AG20443 (cell line): ENCODE data around the gene RUSF1.

Source experiments
- DNase-seq: peaks from one replicate; pipeline ENCODE4 v3.0.0; 2012; ENCODE audit warnings: low spot score, mixed read lengths

The RUSF1 gene

DNA sequence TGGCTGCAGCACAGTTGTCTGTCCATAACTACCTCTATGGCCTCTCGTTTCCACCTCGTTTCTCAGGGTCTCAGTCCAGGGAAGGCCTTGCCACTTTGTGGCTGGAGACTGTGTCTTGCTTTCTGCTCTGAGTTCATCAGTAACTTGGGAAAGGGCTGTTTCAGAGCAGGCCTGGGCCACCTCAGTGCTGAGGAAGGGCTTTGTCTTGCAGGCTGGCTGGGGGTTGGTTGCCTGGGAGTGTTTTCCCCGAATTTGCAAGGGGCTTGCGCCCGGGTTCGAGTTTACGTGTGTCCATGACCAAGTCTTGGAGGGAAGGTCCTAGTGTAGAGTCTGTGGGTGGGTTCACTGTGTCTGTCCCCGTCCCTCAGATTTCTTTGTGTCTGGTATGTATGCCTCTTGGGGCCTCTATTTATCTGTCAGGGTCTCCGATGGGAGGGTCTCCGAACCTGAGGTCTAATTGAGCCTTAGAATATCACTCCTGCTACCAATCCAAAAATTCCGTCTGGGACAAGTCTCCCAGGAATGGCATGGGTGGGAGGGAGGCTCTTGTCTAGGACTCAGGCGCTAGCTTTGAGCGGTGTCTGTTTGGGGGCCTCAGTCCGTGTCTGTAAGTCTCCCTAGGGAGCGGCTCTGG, 36.8 kb downstream of the RUSF1 start:
- no peak for DNase-seq

DNA sequence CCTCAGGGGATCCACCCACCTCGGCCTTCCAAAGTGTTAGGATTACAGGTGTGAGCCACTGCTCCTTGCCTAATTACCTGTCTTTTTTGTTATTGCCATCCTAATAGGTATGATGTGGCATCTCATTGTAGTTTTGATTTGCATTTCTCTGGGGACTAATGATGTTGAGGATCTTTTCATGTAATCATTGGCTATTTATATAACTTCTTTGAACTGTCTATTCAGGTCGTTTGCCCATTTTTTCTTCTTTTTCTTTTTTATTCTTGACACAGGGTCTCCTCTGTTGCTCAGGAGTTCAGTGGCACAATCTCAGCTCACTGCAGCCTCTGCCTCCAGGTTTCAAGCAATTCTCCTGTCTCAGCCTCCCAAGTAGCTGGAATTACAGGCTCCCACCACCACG, 37.6 kb downstream of the RUSF1 start:
- DNase-seq: no peak

DNA sequence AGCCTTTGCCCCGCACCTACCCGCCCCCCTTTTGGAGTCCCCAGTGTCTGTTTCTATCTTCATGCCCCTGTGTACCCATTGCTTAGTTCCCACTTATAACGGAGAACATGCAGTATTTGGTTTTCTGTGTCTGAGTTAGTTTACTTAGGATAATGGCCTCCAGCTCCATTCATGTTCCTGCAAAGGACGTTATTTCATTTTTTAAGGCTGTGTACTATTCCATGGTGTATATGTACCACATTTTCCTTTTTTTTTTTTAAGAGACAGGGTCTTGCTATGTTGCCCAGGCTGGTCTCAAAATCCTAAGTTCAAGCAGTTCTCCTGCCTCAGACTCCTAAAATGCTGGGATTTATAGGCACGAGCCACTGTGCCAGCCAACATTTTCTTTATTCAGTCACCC, 40.3 kb downstream of the RUSF1 start:
- DNase-seq: no peak

DNA sequence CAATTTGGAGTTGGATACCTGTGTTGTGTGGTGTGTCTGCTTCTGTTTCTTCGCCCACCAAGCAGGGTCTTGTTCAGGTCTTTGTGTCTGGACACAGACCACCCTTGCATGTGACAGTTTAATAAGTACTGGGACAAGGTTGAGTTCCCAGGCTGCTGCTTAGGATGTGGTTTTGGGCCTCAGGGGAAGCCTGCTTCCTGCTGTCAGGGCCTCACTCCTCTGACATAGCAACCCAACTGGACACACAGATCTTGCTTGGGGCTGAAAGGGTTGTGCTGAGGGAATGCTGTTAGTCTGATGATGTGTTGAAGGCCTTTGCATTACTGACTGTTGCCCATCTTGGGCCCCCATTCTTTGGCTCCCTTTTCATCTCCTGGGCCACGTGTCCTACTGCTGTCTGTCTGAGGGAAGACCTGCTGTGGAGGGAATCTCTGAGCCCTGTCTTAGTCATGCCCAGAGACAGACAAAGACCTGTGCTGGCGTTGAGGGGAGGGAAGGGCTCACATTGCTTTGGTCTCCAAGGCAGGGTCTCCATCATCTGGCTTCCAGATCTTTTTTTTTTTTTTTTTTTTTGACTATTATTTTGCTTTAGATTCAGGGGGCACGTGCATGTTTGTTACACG, 40.9 kb downstream of the RUSF1 start:
- DNase-seq: no peak

DNA sequence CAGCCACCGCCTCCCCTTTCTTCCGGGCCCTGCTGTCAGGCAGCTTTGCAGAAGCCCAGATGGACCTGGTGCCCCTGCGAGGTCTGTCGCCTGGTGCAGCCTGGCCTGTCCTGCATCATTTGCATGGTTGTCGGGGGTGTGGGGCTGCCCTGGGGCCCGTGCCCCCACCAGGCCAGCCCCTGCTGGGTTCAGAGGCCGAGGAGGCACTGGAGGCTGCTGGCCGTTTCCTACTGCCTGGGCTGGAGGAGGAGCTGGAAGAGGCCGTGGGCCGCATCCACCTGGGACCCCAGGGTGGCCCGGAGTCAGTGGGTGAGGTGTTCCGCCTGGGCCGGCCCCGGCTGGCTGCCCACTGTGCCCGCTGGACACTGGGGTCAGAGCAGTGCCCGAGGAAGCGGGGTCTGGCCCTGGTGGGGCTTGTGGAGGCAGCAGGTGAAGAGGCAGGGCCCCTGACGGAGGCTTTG, 41.8 kb downstream of the RUSF1 start:
- no peak for DNase-seq

DNA sequence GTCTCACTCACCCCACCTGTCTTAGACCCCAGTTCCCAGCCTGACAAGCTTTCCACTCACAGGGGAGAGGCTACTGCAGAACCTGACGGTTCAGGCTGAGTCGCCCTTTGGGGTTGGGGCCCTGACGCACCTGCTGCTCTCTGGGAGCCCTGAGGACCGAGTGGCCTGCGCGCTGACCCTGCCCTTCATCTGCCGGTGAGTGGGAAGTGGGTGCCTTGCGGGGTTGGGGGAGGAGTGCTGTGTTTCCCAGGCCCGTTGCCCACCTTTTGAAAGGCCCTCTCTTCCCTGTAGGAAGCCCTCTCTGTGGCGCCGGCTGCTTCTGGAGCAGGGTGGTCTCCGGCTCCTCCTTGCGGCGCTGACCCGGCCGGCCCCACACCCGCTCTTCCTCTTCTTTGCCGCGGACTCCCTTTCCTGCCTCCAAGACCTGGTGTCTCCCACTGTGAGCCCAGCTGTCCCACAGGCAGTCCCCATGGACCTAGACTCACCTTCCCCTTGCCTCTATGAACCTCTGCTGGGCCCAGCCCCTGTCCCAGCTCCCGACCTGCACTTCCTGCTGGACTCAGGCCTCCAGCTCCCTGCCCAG, 42.3 kb downstream of the RUSF1 start:
- DNase-seq: no peak

DNA sequence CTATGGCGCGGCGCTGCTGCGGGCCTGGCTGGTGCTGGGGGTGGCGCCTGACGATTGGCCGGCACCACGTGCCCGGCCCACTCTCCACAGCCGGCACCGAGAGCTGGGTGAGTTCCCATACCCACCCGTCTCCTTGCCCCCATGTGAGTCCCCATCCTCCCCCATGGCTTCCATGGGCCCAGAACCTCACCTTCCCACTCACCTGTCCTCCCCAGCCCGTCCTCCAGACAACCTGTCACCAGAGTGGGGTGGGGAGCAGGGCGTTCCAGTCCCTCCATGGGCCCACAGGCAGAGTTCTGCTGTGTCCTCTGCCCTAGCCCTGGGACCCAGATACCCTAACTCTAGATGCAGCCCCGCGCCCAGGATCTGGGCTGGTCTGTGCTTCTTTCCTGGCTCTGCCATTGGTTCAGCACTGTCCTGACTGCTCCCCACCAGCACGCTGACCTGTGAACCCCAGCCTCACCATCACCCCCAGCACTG, 43.4 kb downstream of the RUSF1 start:
- DNase-seq: no peak

DNA sequence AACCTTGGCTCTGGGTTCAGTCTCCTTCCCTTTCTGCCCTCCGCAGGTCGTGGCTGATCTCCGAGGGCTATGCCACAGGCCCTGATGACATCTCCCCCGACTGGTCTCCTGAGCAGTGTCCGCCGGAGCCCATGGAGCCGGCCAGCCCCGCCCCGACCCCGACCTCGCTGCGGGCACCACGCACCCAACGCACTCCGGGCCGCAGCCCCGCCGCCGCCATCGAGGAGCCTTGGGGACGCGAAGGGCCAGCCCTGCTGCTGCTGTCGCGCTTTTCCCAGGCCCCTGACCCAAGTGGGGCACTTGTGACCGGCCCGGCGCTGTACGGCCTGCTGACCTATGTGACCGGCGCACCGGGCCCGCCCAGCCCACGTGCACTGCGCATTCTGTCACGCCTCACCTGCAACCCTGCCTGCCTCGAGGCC, 43.8 kb downstream of the RUSF1 start:
- no peak for DNase-seq

DNA sequence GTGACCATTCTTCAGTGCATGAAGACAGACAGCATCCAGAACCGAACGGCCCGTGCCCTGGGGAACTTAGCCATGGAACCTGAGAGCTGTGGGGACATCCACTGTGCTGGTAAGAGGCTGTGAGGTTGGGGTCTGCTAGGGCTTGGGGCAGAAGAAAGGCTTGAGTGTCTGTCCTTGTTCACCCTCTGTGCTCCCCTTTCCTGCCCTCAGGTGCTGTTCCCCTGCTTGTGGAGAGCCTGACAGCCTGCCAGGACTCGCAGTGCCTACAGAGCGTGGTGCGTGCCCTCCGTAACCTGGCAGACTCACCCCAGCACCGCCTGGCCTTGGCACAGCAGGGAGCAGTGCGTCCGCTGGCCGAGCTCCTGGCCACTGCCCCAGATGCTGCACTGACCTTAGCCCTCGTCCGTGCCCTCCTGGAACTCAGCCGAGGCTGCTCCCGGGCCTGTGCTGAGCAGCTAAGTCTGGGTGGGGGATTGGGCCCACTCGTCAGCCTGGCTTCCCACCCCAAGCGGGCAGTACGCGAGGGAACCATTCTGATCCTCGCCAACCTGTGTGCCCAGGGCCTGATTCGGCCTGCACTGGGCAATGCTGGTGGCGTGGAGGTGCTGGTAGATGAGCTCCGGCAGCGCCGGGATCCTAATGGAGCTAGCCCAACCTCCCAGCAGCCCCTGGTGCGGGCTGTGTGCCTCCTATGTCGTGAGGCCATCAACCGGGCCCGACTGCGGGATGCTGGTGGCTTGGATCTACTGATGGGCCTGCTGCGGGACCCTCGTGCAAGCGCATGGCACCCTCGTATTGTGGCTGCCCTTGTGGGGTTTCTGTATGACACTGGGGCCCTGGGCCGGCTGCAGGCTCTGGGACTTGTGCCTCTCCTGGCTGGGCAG, 46.0 kb downstream of the RUSF1 start:
- DNase-seq: no peak

DNA sequence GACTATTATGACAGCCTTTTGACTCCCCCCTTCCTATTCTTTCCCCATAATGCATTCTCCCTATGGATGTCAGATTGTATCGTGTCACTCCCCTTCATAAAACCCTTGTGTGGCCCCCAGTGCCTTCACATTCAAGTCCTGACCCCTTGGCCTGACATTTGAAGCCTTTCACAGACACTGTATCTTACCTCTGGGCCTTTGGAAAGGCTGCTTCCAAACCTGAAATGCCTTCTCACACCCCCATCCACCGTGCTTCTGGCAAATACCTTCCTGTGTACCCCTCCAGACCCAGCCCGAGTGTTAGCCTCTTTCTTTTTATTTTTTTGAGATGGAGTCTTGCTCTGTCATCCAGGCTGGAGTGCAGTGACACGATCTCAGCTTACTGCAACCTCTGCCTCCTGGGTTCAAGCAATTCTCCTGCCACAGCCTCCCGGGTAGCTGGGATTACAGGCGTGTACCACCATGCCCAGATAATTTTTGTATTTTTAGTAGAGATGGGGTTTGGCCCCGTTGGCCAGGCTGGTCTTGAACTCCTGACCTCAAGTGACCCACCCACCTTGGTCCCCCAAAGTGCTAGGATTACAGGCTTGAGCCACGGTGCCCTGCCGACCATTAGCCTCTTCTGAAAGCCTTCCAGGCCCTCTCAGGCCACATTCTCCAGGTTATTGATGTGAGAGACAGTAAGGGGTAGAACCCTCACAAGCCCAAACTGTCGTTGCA, 46.8 kb downstream of the RUSF1 start:
- no peak for DNase-seq

DNA sequence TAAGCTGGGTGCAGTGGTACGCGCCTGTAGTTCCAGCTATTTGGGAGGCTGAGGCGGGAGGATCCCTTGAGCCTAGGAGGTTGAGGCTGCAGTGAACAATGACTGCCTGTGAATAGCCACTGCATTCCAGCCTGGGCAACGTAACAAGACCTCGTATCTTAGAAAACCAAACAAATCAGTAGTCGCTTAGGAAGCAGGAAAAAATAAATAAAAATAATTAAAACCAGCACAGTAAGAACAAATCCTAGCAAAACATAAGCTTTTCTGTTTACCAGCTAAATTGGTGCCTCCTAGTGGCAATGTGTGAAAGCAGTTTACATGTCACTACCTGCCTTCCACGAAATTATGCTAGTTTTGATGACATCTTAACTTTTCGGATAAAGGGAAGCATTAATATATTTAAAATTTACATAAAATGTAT, 47.6 kb downstream of the RUSF1 start:
- no peak for DNase-seq

DNA sequence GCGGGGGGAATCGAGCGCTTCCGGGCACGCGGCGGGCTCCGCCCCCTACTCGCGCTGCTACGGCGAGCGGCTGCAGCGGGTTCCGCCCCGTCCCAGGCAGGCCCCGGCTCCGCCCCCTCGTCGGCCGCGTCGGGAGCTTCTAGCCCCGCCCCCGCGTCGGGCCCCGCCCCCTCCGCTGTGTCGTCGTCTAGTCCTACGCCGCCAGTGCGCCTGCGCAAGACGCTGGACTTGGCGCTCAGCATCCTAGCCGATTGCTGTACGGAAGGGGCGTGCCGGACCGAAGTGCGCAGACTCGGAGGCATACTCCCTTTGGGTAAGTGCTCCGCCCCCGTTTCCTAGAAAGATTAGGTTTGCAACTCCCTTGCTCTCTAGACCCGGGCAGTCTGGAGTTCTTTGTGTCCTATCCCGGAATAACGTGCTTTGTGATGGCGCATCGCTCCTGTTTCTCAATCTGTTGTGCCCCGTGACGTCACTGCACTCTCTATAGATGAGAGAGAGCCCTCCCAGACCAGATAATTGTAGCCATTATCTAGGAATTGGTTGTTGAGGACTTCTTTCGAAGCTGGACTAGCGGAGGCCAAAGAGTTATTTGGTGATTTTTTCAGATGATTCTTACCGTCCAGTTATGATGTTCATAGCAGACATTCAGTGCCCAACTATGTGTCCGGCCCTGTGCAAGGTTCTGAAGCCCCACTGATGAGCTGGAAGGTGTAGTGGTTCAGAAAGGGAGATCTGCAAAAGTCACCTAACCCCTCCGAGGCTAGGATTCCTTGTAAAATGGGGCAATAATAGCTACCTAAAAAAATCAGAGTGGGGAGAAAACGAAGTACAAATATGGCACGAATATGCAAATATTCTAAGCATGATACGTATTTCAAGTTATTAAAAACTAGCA, 48.3 kb downstream of the RUSF1 start:
- DNase-seq: peak; percentile 97

DNA sequence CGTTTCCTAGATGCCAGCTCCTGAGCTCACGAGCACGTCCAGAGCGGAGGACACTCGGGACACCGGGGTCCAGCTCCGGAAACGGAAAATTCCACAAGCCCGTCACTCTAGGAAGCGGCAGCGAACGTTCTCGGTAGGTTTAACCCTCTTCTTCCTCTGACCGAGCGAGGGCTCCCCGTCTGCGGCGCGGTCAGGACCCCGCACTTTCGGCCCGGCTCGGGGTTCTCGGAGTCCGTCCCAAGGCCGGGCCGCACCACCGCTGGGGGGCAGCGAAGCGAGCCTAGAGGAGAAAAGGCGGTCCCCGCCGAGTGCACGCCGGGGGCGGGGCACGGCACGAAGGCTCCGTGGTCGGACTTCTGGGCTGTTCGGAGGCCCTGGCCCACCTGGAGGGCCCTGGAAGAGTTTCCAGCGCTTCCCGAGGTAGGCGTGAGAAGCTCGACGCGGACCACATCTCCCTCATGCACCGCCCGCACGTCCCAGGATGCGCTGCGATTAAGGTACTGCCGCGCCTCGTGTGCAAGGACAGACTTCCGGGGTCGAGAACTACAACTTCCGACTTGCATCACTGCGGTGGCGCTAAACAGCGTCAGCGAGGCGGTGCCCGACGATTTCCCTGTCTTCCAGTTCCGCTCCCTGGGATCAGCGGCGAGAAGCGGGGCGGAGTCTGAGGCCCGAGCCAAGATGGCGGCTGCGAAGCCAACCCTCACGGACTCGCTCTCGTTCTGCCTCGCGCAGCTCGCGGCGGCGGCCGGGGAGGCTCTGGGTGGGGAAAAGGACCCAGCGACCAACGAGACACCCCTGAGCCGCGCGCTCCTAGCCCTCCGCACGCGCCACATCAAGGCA, 49.1 kb downstream of the RUSF1 start, which contains the start of gene ARMC5:
Gene ARMC5 (plus strand): TSS at position 658 of the 843 bp plus-strand sequence. CDS start 24 bp downstream, at position 682.
- DNase-seq: peak; percentile 91

DNA sequence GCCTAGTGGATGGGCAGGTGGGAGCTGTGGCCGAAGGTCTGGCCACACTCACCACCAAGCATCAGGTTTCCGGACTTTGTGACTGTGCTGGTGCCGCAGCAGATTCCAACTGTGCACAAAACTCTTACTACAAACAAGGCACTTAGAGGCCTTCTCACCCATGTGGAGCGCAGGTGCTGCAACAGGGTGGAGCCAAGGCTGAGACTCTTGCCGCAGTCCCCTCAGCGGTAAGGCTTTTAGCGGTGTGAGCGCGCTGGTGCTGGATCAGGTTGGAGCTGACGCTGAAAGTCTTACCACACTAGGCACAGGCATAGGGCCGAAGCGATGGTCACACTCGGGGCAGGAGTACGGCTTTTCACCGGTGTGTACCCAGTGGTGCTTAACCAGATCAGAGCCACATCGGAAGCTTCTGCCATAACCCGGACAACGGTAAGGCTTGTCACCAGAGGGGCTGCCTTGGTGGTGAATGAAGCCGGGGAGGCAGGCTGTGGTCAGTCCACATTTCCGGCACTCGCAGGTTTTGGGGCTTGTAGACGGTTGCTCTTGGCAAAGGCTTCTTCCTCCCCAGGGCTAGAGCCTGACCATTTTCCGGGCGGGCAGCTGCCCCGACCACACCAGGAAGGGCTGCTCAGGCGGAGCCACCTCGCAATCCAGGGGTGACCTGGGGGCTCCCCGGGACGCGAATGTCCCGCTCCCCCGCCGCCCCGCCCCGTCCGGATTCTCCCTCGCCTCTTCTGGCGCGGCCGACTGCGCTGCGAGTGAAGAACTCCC, 49.9 kb downstream of the RUSF1 start:
- DNase-seq: no peak

DNA sequence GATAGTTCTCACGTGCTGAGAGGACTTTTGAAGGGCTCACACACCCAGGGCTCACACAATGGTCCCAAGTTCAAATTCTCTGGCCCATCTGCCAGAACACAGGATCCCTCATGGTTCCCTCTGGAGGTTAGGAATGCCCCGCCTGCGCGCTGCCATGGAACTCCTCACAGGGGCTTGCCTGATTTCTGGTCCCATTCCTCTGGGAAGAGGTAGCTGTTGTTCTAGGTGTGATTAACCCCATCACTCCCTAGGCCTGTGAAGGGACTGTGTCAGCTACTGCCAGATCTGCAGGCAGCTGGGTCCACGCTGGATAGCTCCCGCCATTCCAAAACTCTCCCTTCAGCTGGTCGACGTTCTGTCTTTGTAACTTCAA, 51.2 kb downstream of the RUSF1 start:
- no peak for DNase-seq

DNA sequence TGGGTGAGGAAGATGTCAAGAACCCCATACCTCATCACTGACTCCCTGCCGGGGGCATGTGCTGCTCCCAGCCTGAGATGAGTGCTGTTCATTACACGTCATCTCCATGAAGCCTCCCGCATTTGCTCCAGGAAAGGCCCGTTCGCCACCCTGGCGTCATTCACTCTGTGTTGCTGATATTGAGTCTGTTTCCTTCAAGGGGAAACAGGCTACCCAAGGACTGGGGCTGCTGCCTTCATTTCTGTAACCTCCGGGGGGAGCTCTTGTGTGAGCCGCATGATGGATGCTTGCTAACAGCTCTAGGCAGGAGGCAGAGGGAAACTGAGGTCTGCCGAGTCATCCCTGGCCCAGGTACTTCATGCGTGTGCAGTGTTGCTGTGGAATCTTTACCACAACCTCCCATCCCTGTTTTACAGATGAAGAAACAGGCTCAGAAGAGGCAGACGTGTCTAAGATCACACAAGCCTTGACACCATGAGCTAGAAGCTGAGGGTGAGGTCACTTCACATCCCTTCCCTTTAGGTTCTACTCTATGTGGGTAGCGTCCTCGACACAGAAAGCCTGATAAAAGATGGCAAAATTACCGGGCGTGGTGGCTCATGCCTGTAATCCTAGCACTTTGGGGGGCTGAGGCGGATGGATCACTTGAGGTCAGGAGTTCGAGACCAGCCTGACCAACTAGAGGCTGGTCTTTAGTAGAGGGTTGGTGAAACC, 52.4 kb downstream of the RUSF1 start:
- DNase-seq: no peak

DNA sequence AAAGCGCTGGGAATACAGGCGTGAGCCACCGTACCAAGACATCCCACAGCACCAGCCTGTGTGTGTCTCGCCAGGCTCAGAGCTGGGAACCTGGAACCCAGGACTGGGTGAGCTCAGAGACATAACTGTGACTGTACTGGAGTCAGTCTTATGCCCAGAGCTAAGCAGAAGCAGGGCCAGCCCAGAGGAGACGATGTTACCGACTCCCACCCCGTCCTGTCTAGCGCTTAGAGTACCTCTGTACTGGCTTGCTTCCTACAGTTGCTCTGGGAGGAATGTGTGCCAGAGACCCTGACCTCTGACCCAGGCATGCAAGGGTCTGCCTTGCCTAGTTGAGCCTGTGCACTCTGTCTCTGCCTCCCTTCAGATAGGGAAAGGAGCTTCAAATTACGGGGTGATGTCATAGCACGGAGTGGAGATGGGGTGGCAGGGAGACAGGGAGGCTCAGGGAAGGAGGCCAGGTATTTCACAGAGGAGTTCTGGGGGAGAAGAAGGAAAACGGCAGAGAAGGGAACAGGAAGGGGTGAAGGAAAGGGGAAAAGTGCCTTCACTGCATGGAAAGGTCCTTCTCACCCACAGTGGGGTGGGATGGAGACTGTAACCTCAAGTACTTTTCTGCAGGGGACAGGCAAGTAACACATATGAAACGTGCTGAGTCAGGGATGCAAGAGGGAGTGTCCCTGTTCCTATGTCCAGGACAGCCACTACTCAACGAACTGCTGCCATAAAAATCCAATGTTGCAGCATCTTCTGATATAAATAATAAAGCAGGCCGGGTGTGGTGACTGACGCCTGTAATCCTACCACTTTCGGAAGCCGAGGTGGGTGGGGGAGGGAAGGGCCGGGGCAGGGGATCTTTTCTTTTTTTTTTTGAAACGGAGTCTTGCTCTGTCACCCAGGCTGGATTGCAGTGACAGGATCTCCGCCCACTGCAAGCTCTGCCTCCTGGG, 54.7 kb downstream of the RUSF1 start:
- no peak for DNase-seq
